Astrocyte (in vitro differentiated cells and primary cell): ENCODE results near the gene TGDS.

Source experiments
- CTCF ChIP-seq: IDR thresholded peaks from 2 replicates; pipeline ENCODE4 v1.5.1; 2011; ENCODE audit warnings: low read depth, mild to moderate bottlenecking, inconsistent platforms, low read length, moderate library complexity; ENCODE audit not compliant: insufficient read depth
- EZH2 ChIP-seq: IDR thresholded peaks from 2 replicates; pipeline ENCODE4 v1.6.1; 2012; ENCODE audit warnings: mild to moderate bottlenecking, low read length, inconsistent platforms; ENCODE audit not compliant: insufficient read depth

GRCh38 chr13:94601446-94602431 lies 5.8 kb upstream of the TGDS start, which contains the start of gene GPR180:
- no peak for TF ChIP-seq CTCF
- no peak for TF ChIP-seq EZH2
